NCI-H2171 (cell line): ENCODE measurements around the gene KCNH1.

Source experiments
- DNase-seq: peaks from one replicate; lab custom pipeline; 2025; lab: John Stamatoyannopoulos, UW

Gene KCNH1

DNA sequence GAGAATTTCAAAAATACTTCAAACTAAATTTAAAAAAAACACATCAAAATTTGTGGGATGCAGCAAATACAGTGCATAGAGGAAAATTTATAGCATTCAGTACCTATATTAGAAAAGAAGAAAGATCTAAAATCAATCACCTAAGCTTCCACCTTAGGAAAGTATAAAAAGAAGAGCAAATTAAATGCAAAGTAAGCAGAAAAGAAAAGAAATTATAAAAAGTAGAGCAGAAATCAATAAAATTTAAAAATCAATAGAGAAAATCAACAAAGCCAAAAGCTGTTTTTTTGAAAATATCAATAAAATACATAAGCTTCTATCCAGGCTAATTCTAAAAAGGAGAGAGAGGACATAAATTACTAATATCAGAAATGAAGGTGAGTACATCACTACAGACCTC is 255.4 kb downstream of the KCNH1 start:
- no peak for DNase-seq

GRCh38 chr1:210876275-210876674 is 257.7 kb downstream of the KCNH1 start:
- DNase-seq = no peak

DNA sequence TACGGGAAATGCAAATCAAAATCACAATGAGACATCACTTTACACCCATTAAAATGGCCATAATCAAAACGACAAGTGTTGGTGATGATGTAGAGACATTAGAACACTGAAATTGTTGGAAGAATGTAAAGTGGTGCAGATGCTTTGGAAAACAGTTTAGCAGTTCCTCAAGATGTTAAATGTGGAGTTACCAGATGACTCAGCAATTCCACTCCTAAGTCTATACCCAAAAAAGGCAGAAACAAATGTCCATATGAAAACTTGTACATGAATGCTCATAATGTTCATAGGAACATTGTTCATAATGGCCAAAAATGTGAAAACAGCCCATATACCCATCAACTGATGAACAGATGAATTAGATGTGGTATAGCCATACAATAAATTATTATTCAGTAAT is 267.4 kb downstream of the KCNH1 start:
- DNase-seq = no peak

GRCh38 chr1:210857705-210858104 is 276.2 kb downstream of the KCNH1 start:
- no peak for DNase-seq

DNA sequence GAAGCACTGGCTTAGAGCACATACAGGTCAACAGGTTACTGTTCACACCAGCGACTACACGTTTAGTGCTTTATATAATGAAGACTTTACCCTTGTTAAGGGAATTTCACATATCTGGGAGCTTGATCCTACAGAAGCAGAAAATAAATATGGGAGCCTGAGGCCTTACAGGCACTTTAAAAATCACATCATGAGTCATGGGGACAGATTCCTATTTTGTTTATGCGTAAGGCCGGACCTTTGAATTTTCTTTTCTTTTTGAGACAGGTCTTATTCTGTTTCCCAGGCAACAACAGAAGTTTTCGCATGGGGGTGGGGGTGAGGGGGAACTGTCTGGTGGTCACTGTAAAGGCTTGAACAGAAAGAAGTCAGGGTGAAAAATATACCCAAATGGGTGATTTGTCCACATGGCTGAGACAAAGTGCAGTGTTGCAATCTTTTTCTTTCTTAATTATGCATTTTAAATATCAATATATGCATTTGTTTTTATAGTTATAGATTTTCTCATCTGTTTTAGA is 276.7 kb downstream of the KCNH1 start:
- no peak for DNase-seq

GRCh38 chr1:210855440-210855839 is 278.5 kb downstream of the KCNH1 start:
- DNase-seq = no peak

DNA sequence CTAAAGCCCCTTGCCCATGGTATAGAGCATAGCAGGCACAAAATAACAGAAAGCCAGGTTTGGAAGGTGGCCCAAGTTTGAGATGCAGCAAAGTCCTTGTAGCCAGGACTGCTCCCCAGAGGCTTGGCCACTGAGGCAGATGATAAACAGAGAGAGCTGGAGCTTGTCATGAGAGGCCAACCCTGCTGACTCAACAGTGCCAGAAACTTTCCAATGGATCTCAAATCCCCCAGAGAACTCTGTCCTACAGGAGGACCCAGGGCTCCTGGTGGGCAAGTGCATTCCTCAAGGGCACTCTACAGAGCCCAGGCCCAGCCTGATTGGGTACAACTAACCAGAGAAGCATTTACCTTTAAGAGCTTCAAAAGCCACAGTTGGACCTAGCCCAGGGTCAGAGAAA is 280.7 kb downstream of the KCNH1 start:
- DNase-seq = no peak

GRCh38 chr1:210850556-210850955 is 283.4 kb downstream of the KCNH1 start:
- no peak for DNase-seq

- no peak for DNase-seq
Measured at GRCh38 chr1:210848474-210848873, 285.5 kb downstream of the KCNH1 start.

DNA sequence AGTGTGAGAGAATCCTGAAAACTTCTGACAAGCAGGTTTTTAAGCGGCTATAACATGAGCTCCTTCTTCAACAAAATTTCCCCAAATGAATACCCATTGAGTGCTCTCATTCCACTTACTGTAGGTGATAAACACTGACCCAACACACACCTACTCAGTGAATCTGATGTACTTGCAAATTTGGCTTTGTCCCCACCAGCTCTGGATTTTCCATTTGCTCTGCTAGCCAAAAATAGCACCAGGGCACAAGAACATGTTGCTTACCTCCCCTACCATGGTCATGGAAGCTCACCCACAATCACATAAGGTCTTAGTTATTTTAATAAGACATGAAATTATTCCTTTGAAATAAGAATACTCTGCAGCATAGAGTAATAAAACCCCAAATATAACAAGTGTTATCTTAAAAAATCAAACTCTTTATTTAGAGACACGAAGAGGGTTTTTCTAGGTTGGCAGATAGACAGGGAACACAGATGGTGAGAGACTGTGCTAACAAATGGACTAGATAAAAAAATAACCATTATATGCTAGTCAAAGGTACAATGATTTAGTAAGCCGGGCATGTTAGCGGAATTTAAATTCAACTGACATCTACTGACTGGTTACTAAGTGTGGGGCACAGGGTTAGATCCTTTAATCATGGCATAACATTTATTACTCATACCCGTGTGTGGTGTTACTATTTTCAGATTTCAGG is 291.9 kb downstream of the KCNH1 start:
- DNase-seq = no peak

DNA sequence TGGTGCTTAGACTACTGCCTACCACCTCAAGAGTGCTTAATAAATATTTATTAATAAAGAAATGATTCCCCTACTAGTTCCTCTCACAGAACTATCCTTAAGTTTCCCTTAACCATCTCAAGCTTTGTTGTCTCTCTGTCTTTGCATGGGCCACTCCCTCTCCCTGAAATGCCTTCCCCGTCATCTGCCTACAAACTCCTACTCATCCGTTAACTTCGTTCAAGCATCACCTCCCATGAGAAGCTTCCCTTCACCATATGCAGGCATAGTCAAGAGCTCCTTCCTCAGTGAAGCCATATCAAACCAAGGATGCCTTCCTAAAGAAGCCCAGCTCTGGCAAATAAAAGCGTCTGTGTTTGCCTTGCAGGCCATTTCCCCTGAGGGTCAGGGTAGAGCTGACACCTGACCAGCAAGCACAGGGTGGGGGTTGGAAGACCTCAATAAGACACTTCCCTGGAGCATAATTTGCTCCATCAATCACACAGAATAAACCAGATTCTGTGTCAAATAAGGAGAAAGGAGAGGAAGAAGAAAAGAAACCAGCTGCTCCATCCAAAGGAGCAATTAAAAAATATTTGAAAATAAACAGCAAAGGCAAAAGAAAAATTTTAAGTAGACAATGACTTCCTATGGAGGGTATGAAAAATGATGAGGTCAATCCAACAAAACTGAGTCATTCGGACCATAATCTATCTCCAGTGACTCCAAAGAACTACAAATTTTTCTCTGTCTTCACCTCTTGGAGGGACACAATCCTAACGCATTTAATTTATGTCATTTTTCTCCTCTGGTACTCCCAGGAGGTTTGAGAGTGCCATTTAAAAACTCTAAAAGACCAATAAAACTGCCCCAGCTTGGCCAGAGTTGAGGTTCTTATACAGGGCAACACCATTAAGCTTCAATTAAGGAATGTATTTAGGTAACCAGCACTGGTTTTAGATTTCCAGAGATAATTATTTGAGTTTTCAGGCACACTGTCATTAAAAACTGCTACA is 303.6 kb downstream of the KCNH1 start:
- DNase-seq = no peak

DNA sequence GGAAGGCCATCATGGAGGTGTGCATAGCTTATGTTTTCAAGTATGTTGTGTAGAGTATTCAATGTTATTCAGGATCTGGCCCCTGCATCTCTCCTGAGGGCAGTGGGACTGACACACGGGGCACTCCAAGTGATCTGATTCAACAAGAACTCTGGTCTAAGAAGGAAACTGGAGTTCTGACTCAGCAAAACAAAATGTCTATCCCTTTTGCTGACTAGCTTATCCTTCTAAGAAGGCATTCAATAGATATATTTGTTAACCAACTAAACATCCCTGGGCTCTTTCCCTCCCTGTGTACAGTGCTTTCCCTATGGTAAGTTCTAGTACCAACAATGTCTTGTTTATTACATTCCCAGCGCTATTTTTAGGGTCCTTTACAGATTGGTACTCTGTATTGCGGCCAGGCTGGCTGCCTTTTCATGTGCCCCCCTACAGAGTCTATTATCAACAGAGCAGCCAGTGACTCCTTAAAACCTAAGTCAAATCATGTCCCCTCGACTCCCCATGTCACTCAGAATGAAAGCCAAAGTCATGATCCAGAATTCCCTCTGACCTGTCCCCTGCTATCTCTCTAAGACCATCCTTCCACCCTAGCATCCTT is 304.9 kb downstream of the KCNH1 start:
- no peak for DNase-seq

GRCh38 chr1:210827481-210827880 is 306.5 kb downstream of the KCNH1 start:
- no peak for DNase-seq

DNA sequence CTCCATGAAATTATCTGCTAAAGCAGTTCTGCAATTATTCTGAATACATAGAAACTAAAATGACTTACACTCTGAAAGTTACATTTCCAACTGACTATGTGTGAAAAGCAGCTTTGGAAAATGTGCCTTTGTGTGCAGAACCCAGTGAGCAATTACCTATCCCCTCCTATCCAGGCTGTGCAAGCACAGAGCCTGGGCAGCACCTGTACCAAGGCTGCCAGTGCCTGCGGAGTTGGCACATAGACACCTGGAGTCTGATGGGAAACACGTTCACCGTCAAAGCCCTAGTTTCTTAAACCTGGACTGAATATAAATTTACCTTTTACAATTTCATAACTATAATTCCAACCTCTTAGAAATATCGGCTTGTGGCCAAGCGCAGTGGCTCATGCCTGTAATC is 307.3 kb downstream of the KCNH1 start:
- DNase-seq = no peak

GRCh38 chr1:210822932-210823331 is 311.0 kb downstream of the KCNH1 start:
- DNase-seq = no peak

DNA sequence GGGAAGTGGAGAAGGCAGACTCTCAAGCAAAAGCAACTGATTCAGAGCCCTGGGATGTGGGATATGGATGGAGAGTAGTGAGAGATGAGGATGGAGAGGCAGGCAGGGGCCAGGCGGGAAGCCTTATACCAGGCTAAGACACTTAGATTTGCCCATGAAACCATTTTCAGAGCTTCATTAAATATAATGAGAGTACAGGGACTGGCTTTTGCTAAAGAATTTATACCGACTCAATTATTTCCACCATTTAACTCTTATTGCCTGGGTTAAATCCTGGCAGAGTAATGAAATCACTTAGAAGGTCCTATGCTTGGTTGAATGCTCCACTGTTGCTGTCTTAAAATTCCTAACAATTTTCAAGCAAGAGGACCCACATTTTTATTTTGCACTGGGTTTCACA is 311.7 kb downstream of the KCNH1 start:
- no peak for DNase-seq

GRCh38 chr1:210821615-210822014 is 312.3 kb downstream of the KCNH1 start:
- DNase-seq = no peak

- no peak for DNase-seq
Measured at GRCh38 chr1:210819266-210819665, 314.7 kb downstream of the KCNH1 start.

- no peak for DNase-seq
Measured at GRCh38 chr1:210817385-210818275, 316.3 kb downstream of the KCNH1 start.

- DNase-seq = no peak
Measured at GRCh38 chr1:210815641-210816550, 318.1 kb downstream of the KCNH1 start.
